ENCODE data around the gene TSSK1B.

TSSK1B gene

DNA sequence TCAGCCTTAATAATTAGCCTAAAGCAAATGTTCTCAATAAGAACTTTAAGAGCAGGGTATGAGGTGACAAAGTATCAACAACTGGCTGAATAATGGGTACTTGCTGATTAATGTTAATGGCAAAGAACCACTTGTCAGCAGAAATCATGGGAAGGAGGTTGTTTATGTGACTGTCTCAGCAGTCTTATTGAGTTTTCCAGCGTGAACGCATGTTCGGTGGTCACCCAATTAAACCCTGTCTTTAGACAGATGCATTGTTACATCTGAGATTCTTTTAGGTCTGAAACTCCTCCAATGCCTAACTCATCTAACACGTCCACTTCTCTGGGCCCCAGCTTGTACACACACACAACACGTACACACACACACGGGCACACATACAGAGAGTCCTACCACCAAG is 18.2 kb upstream of the TSSK1B start:
- H3K4me3 Mint-ChIP-seq: no peak overlapping the region

DNA sequence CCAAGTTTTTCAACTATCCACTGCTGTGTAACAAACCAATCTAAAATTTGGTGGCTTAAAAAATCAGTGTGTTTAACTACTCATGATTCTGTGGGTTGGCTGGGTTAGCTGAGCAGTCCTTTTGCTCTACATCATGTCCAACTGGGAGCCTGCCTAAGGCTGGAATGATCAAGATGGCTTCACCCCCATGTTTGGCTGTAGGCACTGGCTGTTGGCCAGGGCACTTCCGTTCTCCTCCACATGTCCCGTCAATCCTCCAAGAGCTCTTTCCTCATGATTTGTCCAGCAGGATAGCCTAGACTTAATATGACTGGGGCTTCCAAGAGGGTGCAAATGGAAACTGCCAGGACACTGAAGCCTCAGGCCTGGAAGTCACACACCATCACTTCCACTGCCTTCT is 17.0 kb upstream of the TSSK1B start:
- H3K27ac Mint-ChIP-seq: no peak overlapping the region
- H3K4me1 Mint-ChIP-seq: no peaks in the 10 kb centered on the region
- TF ChIP-seq CTCF (IDR thresholded peaks at IDR 0.05): no peak
- DNase-seq: no peak
- no peaks in the 10 kb centered on the region for H3K9me3 Mint-ChIP-seq
- peaks cover 2% of the 10 kb centered on the region for H3K27me3 Mint-ChIP-seq (ENCODE audit: low read depth, poor library complexity)
- H3K36me3 Mint-ChIP-seq (ENCODE audit: low read depth): no peaks in the 10 kb centered on the region
- H3K4me3 Mint-ChIP-seq: no peak overlapping the region

More for the DNA sequence above, 18.2 kb upstream of the TSSK1B start:
- H3K9me3 Mint-ChIP-seq: no peaks in the 10 kb centered on the region
- TF ChIP-seq CTCF (IDR thresholded peaks at IDR 0.05): no peak
- H3K4me1 Mint-ChIP-seq: no peaks in the 10 kb centered on the region
- no peak overlapping the region for H3K27ac Mint-ChIP-seq
- H3K36me3 Mint-ChIP-seq (ENCODE audit: low read depth): no peaks in the 10 kb centered on the region
- peaks cover 2% of the 10 kb centered on the region for H3K27me3 Mint-ChIP-seq (ENCODE audit: low read depth, poor library complexity)
- no peak for DNase-seq

- H3K4me1 Mint-ChIP-seq: no peaks in the 10 kb centered on the region
- no peaks in the 10 kb centered on the region for H3K36me3 Mint-ChIP-seq (ENCODE audit: low read depth)
- no peak for TF ChIP-seq CTCF (IDR thresholded peaks at IDR 0.05)
- H3K27me3 Mint-ChIP-seq (ENCODE audit: low read depth, poor library complexity): peaks cover 2% of the 10 kb centered on the region
- H3K9me3 Mint-ChIP-seq: no peaks in the 10 kb centered on the region
- no peak overlapping the region for H3K27ac Mint-ChIP-seq
- H3K4me3 Mint-ChIP-seq: no peak overlapping the region
- DNase-seq: no peak
Measured at GRCh38 chr5:113450929-113451328, 16.1 kb upstream of the TSSK1B start.

GRCh38 chr5:113450462-113450861 is 15.7 kb upstream of the TSSK1B start:
- Mint-ChIP-seq H3K9me3 (peaks cover 4% of the 10 kb centered on the region), H3K27ac (no peak overlapping the region), H3K4me3 (no peak overlapping the region), H3K36me3 (ENCODE audit: low read depth) (no peaks in the 10 kb centered on the region), H3K4me1 (no peaks in the 10 kb centered on the region), H3K27me3 (ENCODE audit: low read depth, poor library complexity) (peaks cover 2% of the 10 kb centered on the region)
- DNase-seq: no peak
- no peak for TF ChIP-seq CTCF (IDR thresholded peaks at IDR 0.05)

DNA sequence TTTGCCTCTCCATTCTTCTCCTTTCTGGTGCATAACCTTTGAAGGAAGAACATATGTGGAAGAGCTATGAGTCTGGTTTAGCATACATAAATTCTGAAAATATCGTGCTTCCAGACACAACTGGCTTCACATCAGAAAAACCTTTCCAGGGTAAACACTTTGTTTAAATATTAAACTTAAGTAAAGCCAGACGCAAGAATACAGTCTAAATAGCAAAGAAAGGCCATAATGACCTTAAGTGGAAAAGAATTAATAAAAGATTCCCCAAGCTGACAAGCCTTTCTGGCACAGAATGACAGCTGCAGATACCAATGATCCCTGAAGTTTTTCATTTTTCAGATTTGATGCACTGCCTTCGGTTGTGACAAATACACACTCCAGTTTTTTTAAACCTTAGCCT is 13.5 kb upstream of the TSSK1B start:
- H3K27me3 Mint-ChIP-seq (ENCODE audit: low read depth, poor library complexity): peaks cover 3% of the 10 kb centered on the region
- no peak overlapping the region for H3K4me3 Mint-ChIP-seq
- DNase-seq: no peak
- H3K9me3 Mint-ChIP-seq: peaks cover 25% of the 10 kb centered on the region
- H3K27ac Mint-ChIP-seq: no peak overlapping the region
- no peaks in the 10 kb centered on the region for H3K4me1 Mint-ChIP-seq
- H3K36me3 Mint-ChIP-seq (ENCODE audit: low read depth): no peaks in the 10 kb centered on the region
- TF ChIP-seq CTCF (IDR thresholded peaks at IDR 0.05): no peak

GRCh38 chr5:113447498-113448050 is 12.8 kb upstream of the TSSK1B start:
- peaks cover 6% of the 10 kb centered on the region for H3K27me3 Mint-ChIP-seq (ENCODE audit: low read depth, poor library complexity)
- no peak overlapping the region for H3K4me3 Mint-ChIP-seq
- H3K27ac Mint-ChIP-seq: no peak overlapping the region

More at GRCh38 chr5:113447498-113448050, 12.8 kb upstream of the TSSK1B start:
- H3K36me3 Mint-ChIP-seq (ENCODE audit: low read depth): no peaks in the 10 kb centered on the region
- peaks cover 32% of the 10 kb centered on the region for H3K9me3 Mint-ChIP-seq
- no peaks in the 10 kb centered on the region for H3K4me1 Mint-ChIP-seq
- DNase-seq: no peak
- peak; percentile 11 for TF ChIP-seq CTCF (IDR thresholded peaks at IDR 0.05)

Data from nephron progenitor cell (in vitro differentiated cells).